A172 (cell line): ENCODE measurements around the gene MPRIP. TPM values are rescaled to one million over a fixed set of nuclear protein-coding genes. Genes with fewer than 3 reads are reported as not detected.
"Not testable (repeated sequence)": the region's sequence is repeated elsewhere in the genome, so short reads cannot be mapped to it uniquely, and the experiment has no call there.

Source experiments
- DNase-seq: peaks from one replicate; pipeline ENCODE4 v3.0.0-alpha.2; 2015; ENCODE audit warnings: low spot score
- total RNA-seq: library from RNA; depleted of rRNA; stranded (reverse); fragments of >200 nt; shearing (Covaris generic); gene quantifications from 2 replicates; pipeline ENCODE4 v1.2.3, GENCODE V29; 2014

Gene MPRIP
- total RNA-seq, 1 experiment from 2014 or later = 299 TPM

GRCh38 chr17:17181666-17182597, 139.7 kb downstream of the MPRIP start:
- DNase-seq = no peak

GRCh38 chr17:17182598-17183136, 140.4 kb downstream of the MPRIP start:
- no peak for DNase-seq

- no peak for DNase-seq
These were observed 141.5 kb downstream of the MPRIP start for GRCh38 chr17:17183744-17184143.

- DNase-seq = not testable (repeated sequence)
These were observed 142.9 kb downstream of the MPRIP start for GRCh38 chr17:17184985-17185757.

DNA sequence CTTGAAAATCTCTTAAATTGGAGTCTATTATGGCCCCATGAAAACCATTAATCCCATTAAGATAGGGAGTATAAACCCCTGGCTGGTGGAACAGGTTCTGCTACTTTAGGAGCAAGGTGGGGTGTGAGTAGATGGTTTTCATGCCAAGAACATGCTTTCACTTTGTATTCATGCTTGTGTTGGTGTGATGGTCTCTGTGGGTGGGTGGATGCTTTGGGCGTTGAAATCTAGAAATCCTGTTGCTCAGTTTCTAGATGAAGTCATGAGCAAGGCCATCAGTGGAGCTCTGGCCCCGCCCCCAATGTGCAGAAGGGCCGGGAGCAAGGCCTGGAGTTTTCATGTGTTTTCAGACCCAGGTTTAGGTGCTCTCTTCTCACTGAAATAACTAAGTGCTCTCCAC, 143.8 kb downstream of the MPRIP start:
- no peak for DNase-seq

GRCh38 chr17:17186551-17187505, 144.6 kb downstream of the MPRIP start:
- DNase-seq = peak; percentile 49

- DNase-seq = no peak
These were observed 146.3 kb downstream of the MPRIP start for GRCh38 chr17:17188586-17188985.

- no peak for DNase-seq
These were observed 147.3 kb downstream of the MPRIP start for GRCh38 chr17:17189559-17189958.

DNA sequence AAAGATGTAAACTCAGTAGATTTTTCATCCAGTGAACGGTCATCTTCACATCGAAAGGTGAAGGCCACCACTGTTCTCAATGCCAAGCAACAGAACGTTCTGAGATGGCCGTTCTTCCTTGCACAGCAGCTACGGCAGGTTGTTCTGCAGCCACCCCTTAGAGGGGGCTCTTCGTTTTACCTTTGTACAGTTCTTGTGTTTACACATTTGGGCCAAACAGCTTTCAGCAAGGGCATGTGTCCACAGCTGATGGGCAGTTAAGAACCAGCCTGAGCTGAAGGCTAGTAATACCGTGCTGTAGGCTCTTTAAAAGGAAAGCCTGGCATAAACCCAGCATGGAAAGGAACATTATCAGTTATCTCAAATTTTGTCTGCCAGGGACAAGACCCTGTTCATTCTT, 147.9 kb downstream of the MPRIP start:
- DNase-seq = no peak

GRCh38 chr17:17191346-17191792, 149.1 kb downstream of the MPRIP start:
- peak; percentile 89 for DNase-seq

- no peak for DNase-seq
These were observed 149.7 kb downstream of the MPRIP start for GRCh38 chr17:17191961-17192381.

- not testable (repeated sequence) for DNase-seq
These were observed 153.2 kb downstream of the MPRIP start for GRCh38 chr17:17195466-17195865.

GRCh38 chr17:17196776-17197175, 154.5 kb downstream of the MPRIP start:
- DNase-seq = no peak

DNA sequence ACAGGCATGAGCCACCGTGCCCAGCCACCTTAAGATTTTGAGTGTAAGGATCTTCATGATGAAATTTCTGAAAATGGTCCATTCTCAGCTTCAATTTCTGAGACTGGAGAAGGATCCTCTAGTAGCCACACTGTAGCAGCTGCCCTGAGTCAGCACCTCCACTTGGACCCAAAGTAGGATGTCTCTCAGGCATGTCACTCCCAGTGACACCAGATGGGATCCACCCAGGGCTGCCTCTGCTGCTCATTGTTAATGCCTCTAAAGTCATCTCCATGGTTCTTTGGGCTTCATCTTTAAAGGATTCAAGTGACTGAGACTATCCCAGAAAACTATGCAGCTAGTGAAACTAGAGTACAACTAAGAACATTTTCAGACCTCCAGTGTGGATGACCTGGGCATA, 156.0 kb downstream of the MPRIP start:
- DNase-seq = no peak

DNA sequence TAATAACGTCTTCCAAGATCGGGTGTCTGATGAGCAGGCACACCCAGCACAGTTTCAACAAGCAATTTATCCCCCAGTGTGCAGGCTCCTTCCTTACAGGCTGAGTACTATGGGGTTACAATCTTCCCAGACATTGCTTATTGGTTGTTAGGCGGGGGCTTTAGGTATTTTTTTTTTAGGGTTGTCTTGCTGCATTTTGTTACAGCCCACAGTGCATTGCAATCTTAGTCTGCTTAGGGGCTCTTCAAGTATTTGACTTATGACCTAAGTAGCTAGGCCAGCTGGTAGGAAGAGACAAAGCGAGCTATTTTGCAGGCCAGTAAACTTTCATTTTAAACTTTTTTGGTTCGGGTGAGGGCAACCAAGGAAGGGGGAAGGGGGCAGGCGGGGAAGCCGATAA, 158.1 kb downstream of the MPRIP start:
- no peak for DNase-seq

DNA sequence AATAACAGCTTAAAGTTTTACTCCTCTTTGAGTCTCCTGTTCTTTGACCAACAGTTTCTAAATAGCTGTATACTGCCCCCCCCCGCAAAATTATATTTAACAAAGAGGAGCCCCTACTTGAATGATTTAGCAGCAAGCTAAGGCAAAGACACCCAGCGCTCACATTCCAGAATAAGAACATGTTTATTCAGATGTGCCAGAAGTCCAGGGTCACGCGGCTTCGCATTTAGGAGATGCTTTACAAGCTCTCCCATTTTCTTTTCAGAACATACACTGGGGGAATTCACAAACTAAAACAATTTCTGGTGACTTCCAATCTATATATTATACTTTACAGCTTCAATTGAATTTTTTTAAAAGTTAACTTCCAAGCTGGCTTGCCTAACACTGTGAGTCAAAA, 158.6 kb downstream of the MPRIP start:
- DNase-seq = no peak

GRCh38 chr17:17201271-17201670, 159.0 kb downstream of the MPRIP start:
- DNase-seq = no peak

DNA sequence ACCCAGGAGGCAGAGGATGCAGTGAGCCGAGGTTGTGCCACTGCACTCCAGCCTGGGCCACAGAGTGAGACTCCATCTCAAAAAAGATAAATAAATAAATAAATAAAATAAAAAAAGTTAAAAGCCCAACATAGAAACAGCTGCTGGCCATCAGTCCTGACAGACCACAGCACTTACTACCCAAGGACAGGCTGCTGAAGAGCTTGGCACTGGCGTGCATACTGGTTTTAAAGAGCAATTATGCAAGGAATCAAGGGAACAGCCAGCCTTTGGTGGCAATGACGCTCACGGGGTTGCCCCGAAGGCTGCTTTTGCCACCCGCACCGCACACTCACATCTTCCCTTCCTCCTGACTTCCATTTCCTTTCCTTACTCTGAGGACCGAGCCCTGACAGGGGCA, 159.7 kb downstream of the MPRIP start:
- DNase-seq = no peak

DNA sequence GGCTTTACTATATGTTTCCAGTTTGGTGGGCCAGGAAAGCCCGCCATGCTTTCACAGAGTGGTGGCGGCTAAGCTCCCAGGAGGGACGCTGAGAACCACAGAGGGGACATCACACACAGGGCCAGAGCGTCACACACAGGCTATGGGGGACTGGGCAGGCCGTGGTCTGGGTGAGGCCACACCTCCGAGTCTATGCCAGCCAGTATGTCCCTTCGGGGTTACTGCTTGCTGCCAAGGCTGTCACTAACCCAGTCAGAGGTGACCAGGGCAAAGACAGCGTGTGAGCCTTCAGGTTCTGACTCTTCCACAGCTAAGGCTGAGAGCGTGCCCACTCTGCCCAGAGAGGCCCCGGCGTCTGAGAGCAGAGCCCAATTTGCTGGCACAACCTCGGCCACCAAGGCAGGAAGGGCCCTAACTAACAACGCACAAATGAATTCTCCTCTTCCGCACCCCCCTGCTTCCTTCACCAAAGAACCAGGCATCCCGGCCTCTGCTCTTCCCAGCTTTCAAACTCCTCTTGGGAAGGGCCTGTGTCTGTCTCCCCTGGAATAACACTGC, 161.0 kb downstream of the MPRIP start:
- no peak for DNase-seq

GRCh38 chr17:17204041-17204591, 161.9 kb downstream of the MPRIP start:
- no peak for DNase-seq
